IMR-90 (cell line): ENCODE data around the gene PPP1R37. TPM values are rescaled to one million over a fixed set of nuclear protein-coding genes. Genes with fewer than 3 reads are reported as not detected.

ENCODE experiments used
- ATAC-seq: fragments of 200-7000 bp; cut with Tn5 transposase; 2 replicates; pipeline ENCODE4 v1.9.1; 2020; ENCODE audit warnings: low read depth, mild to moderate bottlenecking, moderate library complexity
- BruUV-seq: library from RNA; stranded (reverse); fragments of 400-500 nt; replicated peaks from 2 replicates; lab custom pipeline; 2021; lab: Mats Ljungman, UMichigan
- CTCF ChIA-PET: fragments of 300-600 bp; formaldehyde crosslinking; extraction: SDS; loops from one replicate; lab custom pipeline; 2021; ENCODE audit warnings: antibody characterized with exemption; lab: Yijun Ruan, JAX
- POLR2A ChIA-PET: fragments of 300-600 bp; sonication (Branson Sonifier 250); formaldehyde crosslinking; loops from one replicate; lab custom pipeline; 2022; ENCODE audit warnings: antibody characterized with exemption; ENCODE audit not compliant: unreplicated experiment; lab: Charles Lee
- DNase-seq: peaks from one replicate; pipeline ENCODE4 v3.0.0; 2013
- H2AFZ ChIP-seq: replicated peaks from 2 replicates; pipeline ENCODE3; 2013; ENCODE audit warnings: low read length, mild to moderate bottlenecking; ENCODE audit not compliant: poor library complexity
- H2AK5ac ChIP-seq: 2 replicates; pipeline ENCODE4 v1.6.1; 2013; ENCODE audit warnings: low read depth, low read length, inconsistent platforms
- H2AK9ac ChIP-seq: replicated peaks from 2 replicates; pipeline ENCODE3; 2013; ENCODE audit warnings: mild to moderate bottlenecking, low read depth, low read length, moderate library complexity; ENCODE audit not compliant: poor library complexity
- H2BK120ac ChIP-seq: 2 replicates; pipeline ENCODE4 v1.6.1; 2013; ENCODE audit warnings: low read depth, low read length, inconsistent platforms
- H2BK15ac ChIP-seq: 3 replicates; pipeline ENCODE4 v1.6.1; 2013; ENCODE audit warnings: low read depth, low read length, inconsistent platforms
- H2BK20ac ChIP-seq: 2 replicates; pipeline ENCODE4 v1.6.1; 2013; ENCODE audit warnings: low read depth, mild to moderate bottlenecking, inconsistent platforms, low read length, moderate library complexity
- H2BK5ac ChIP-seq: 2 replicates; pipeline ENCODE4 v1.6.1; 2013; ENCODE audit warnings: mild to moderate bottlenecking, low read depth, low read length, inconsistent platforms; ENCODE audit not compliant: poor library complexity, severe bottlenecking
- H3K14ac ChIP-seq: replicated peaks from 2 replicates; pipeline ENCODE4 v1.6.1; 2013; ENCODE audit warnings: low read depth, low read length, inconsistent platforms
- H3K18ac ChIP-seq: 2 replicates; pipeline ENCODE4 v1.6.1; 2013; ENCODE audit warnings: low read depth, low read length, control low read depth
- H3K23ac ChIP-seq: 2 replicates; pipeline ENCODE4 v1.6.1; 2013; ENCODE audit warnings: low read depth, low read length, inconsistent platforms
- H3K27ac ChIP-seq: 2 replicates; pipeline ENCODE4 v1.5.1; 2013; ENCODE audit warnings: mild to moderate bottlenecking, control low read depth, low read length; ENCODE audit not compliant: insufficient read depth
- H3K27me3 ChIP-seq: 2 replicates; pipeline ENCODE4 v1.6.1; 2013; ENCODE audit warnings: low read length; ENCODE audit not compliant: control insufficient read depth, insufficient read depth
- H3K36me3 ChIP-seq: 2 replicates; pipeline ENCODE4 v1.6.1; 2013; ENCODE audit warnings: low read length, mixed read lengths; ENCODE audit not compliant: control insufficient read depth, insufficient read depth
- H3K4ac ChIP-seq: 2 replicates; pipeline ENCODE4 v1.6.1; 2013; ENCODE audit warnings: low read depth, low read length, inconsistent platforms
- H3K4me1 ChIP-seq: 2 replicates; pipeline ENCODE4 v1.6.1; 2013; ENCODE audit warnings: low read length, mixed read lengths; ENCODE audit not compliant: control insufficient read depth, insufficient read depth
- H3K4me2 ChIP-seq: 2 replicates; pipeline ENCODE4 v1.6.1; 2013; ENCODE audit warnings: low read depth, mild to moderate bottlenecking, control low read depth, low read length, moderate library complexity
- H3K4me3 ChIP-seq: 2 replicates; pipeline ENCODE4 v1.5.1; 2013; ENCODE audit warnings: low read depth, mild to moderate bottlenecking, control low read depth, low read length, moderate library complexity; ENCODE audit not compliant: insufficient read depth
- H3K56ac ChIP-seq: 2 replicates; pipeline ENCODE4 v1.6.1; 2013; ENCODE audit warnings: low read length, inconsistent platforms; ENCODE audit not compliant: insufficient read depth; ENCODE audit errors: extremely low read depth
- H3K79me1 ChIP-seq, 2 experiments: 2 replicates each; pipeline ENCODE4 v1.6.1; 2013; ENCODE audit warnings: low read length in 2 of 2, inconsistent platforms in 1 of 2, low read depth in 1 of 2
- H3K9ac ChIP-seq: 2 replicates; pipeline ENCODE4 v1.6.1; 2013; ENCODE audit warnings: low read depth, low read length, control low read depth
- H3K9me1 ChIP-seq: 2 replicates; pipeline ENCODE4 v1.6.1; 2013; ENCODE audit warnings: low read length, inconsistent platforms; ENCODE audit not compliant: insufficient read depth
- H3K9me3 ChIP-seq: 2 replicates; pipeline ENCODE4 v1.6.1; 2013; ENCODE audit warnings: low read length; ENCODE audit not compliant: control insufficient read depth, insufficient read depth
- H4K20me1 ChIP-seq: 2 replicates; pipeline ENCODE4 v1.6.1; 2013; ENCODE audit warnings: low read length, inconsistent platforms; ENCODE audit not compliant: insufficient read depth
- H4K5ac ChIP-seq: 2 replicates; pipeline ENCODE4 v1.6.1; 2013; ENCODE audit warnings: mild to moderate bottlenecking, low read depth, low read length, control low read depth
- H4K8ac ChIP-seq, 2 experiments: 2 replicates each; pipeline ENCODE4 v1.6.1; 2013; ENCODE audit warnings: low read depth in 2 of 2, low read length in 2 of 2, control low read depth in 1 of 2, inconsistent platforms in 1 of 2
- H4K91ac ChIP-seq: 2 replicates; pipeline ENCODE4 v1.6.1; 2013; ENCODE audit warnings: low read depth, low read length, inconsistent platforms; ENCODE audit not compliant: insufficient read depth
- BHLHE40 ChIP-seq: fragments of 150-350 bp; IDR thresholded peaks from 2 replicates; pipeline ENCODE4 v1.6.1; 2016; ENCODE audit warnings: mild to moderate bottlenecking, low read depth, low read length
- CEBPB ChIP-seq: IDR thresholded peaks from 2 replicates; pipeline ENCODE4 v1.6.1; 2012; ENCODE audit warnings: low read depth, low read length, improper control_type of control experiment
- CHD1 ChIP-seq: IDR thresholded peaks from 2 replicates; pipeline ENCODE4 v1.6.1; 2012; ENCODE audit warnings: low read depth, low read length, improper control_type of control experiment
- FOS ChIP-seq: fragments of 150-350 bp; IDR thresholded peaks from 2 replicates; pipeline ENCODE4 v1.6.1; 2016; ENCODE audit warnings: low read depth, low read length
- MAFK ChIP-seq: IDR thresholded peaks from 2 replicates; pipeline ENCODE4 v1.6.1; 2012; ENCODE audit warnings: low read depth, low read length, improper control_type of control experiment
- MAZ ChIP-seq: IDR thresholded peaks from 2 replicates; pipeline ENCODE4 v1.6.1; 2012; ENCODE audit warnings: low read depth, mild to moderate bottlenecking, low read length, improper control_type of control experiment, moderate library complexity, borderline replicate concordance
- MXI1 ChIP-seq: IDR thresholded peaks from 2 replicates; pipeline ENCODE4 v1.6.1; 2012; ENCODE audit warnings: low read depth, mild to moderate bottlenecking, low read length, moderate library complexity, borderline replicate concordance
- NFE2L2 ChIP-seq: fragments of 150-350 bp; IDR thresholded peaks from 2 replicates; pipeline ENCODE4 v1.6.1; 2016; ENCODE audit warnings: low read depth, mild to moderate bottlenecking, low read length
- POLR2A ChIP-seq: IDR thresholded peaks from 2 replicates; pipeline ENCODE4 v1.6.1; 2012; ENCODE audit warnings: mild to moderate bottlenecking, low read depth, low read length
- RAD21 ChIP-seq: IDR thresholded peaks from 2 replicates; pipeline ENCODE4 v1.6.1; 2012; ENCODE audit warnings: low read length, improper control_type of control experiment
- RCOR1 ChIP-seq: IDR thresholded peaks from 2 replicates; pipeline ENCODE4 v1.6.1; 2012; ENCODE audit warnings: mild to moderate bottlenecking, low read length, improper control_type of control experiment; ENCODE audit not compliant: insufficient replicate concordance
- RFX5 ChIP-seq: IDR thresholded peaks from 2 replicates; pipeline ENCODE4 v1.8.0; 2012; ENCODE audit warnings: low read depth, mild to moderate bottlenecking, low read length, moderate library complexity
- SMC3 ChIP-seq: fragments of 150-350 bp; IDR thresholded peaks from 2 replicates; pipeline ENCODE4 v1.6.1; 2016; ENCODE audit warnings: low read depth, mild to moderate bottlenecking, antibody characterized with exemption, low read length, moderate library complexity
- WGBS, 2 experiments: methylation state at CpG; one replicate each; pipeline versions ENCODE4 v1.1.5 to v1.1.7; 2013; ENCODE audit warnings: missing lambda C conversion rate in 2 of 2; ENCODE audit not compliant: insufficient read length in 1 of 2; ENCODE audit errors: extremely low coverage in 2 of 2; 5-methylcytosine and 5-hydroxymethylcytosine counted together
- dilution Hi-C: fragments of 300-500 bp; cut with HindIII; formaldehyde crosslinking; loops from one replicate; pipeline ENCODE4 v1.14.3; 2018; ENCODE audit warnings: low sequenced_read_pairs; ENCODE audit not compliant: unreplicated experiment
- in situ Hi-C: fragments of 300-500 bp; cut with MboI; formaldehyde crosslinking; loops from 3 replicates; pipeline ENCODE4 v1.14.3; 2019; ENCODE audit warnings: low sequenced_read_pairs, inconsistent platforms, mixed read lengths
- intact Hi-C: fragments of 100-400 bp; cut with micrococcal nuclease; formaldehyde crosslinking; loops from 2 replicates; pipeline ENCODE4 v1.10.0; 2022
- polyA plus RNA-seq, 3 experiments: library from polyadenylated mRNA; depleted of rRNA; stranded (reverse); fragments of >200 nt; gene quantifications; 2 replicates each; pipeline ENCODE4 v1.2.3, GENCODE V29; 2012; ENCODE audit warnings: low replicate concordance in 1 of 3
- total RNA-seq: library from RNA; depleted of rRNA; stranded (reverse); fragments of >200 nt; gene quantifications from 2 replicates; pipeline ENCODE4 v1.2.3, GENCODE V29; 2012
- TF ChIP-seq, protein P1 (sequence below): fragments of 150-350 bp; IDR thresholded peaks from 2 replicates; pipeline ENCODE4 v1.6.1; 2016; ENCODE audit warnings: low read depth, mild to moderate bottlenecking, low read length, moderate library complexity, borderline replicate concordance
- TF ChIP-seq, protein P2 (sequence below): fragments of 150-350 bp; IDR thresholded peaks from 2 replicates; pipeline ENCODE4 v1.6.1; 2017; ENCODE audit warnings: mild to moderate bottlenecking, antibody characterized with exemption, low read length, low read depth
- TF ChIP-seq, protein P3 (sequence below): conservative IDR thresholded peaks from 2 replicates; pipeline ENCODE4 v1.5.1; 2012; ENCODE audit warnings: mild to moderate bottlenecking, low read depth, low read length, improper control_type of control experiment

Gene PPP1R37
- total and polyA plus RNA-seq, 2 of the 4 experiments (the other 2 are of a cell fraction), result 13.1 to 18.5 TPM

DNA sequence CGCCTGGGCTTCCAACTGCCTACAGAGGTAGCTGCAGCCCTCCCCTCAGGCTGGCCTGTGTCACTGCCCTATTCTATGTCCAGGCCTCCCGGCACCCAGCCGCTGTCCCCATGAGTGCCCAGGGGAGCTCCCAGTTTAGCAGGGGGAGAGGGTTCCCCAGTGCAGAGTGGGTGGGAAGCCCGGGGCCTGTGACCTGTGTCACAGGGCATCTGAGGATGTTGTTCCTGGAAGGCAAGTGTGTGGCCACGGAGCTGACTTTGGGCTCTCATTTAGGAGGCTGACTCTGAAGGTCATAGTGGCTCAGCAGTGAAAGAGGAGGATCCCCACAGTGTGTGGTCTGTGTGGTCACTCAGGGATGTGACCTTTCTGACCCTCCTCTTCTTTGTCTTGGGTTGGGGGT, 25.1 kb downstream of the PPP1R37 start:
- BruUV-seq, result no TSS peak
- peaks cover 39 to 92% of the 10 kb centered on the region in 2 experiments for H3K79me1 ChIP-seq
- no peaks in the 10 kb centered on the region for H3K27me3 ChIP-seq
- no peak overlapping the region for H3K27ac ChIP-seq
- dilution Hi-C loops (no loop called here), intact Hi-C loops (no loop called here), in situ Hi-C loops (no loop called here)
- no peak for ATAC-seq
- no peak overlapping the region for H4K5ac ChIP-seq
- DNase-seq, result no peak
- no peak overlapping the region for H2BK5ac ChIP-seq
- no peak overlapping the region for H2AK9ac ChIP-seq
- CTCF ChIA-PET, result no interaction called here
- no peak overlapping the region for H2BK120ac ChIP-seq
- H2AK5ac ChIP-seq, result no peak overlapping the region
- peak overlapping the region; percentile 43 for H2AFZ ChIP-seq
- H3K23ac ChIP-seq, result no peak overlapping the region
- no peak overlapping the region for H3K4me2 ChIP-seq
- H2BK20ac ChIP-seq, result no peak overlapping the region
- POLR2A ChIA-PET, result no interaction called here
- peaks cover 3% of the 10 kb centered on the region; the same call in 1 of the 2 replicates for H3K36me3 ChIP-seq
- H2BK15ac ChIP-seq, result no peak overlapping the region
- H3K9me3 ChIP-seq, result no peaks in the 10 kb centered on the region
- H3K9me1 ChIP-seq, result peaks cover 28% of the 10 kb centered on the region
- H3K14ac ChIP-seq, result no peak overlapping the region
- 86% methylated on average over 1 of the region's 5 CpGs; no CpG with 5 or more reads in 1 of the 2 experiments for WGBS, 2 experiments
- peaks cover 88% of the 10 kb centered on the region for H4K20me1 ChIP-seq
- H3K18ac ChIP-seq, result no peak overlapping the region
- H3K4me3 ChIP-seq, result no peak overlapping the region
- no peaks in the 10 kb centered on the region; the same call in 1 of the 2 replicates for H3K4me1 ChIP-seq
- H3K56ac ChIP-seq, result no peak overlapping the region
- H4K91ac ChIP-seq, result no peak overlapping the region
- no peak overlapping the region for H3K4ac ChIP-seq
- TF ChIP-seq MAZ, result no peak
- no peak for TF ChIP-seq CEBPB
- TF ChIP-seq, protein P1, sequence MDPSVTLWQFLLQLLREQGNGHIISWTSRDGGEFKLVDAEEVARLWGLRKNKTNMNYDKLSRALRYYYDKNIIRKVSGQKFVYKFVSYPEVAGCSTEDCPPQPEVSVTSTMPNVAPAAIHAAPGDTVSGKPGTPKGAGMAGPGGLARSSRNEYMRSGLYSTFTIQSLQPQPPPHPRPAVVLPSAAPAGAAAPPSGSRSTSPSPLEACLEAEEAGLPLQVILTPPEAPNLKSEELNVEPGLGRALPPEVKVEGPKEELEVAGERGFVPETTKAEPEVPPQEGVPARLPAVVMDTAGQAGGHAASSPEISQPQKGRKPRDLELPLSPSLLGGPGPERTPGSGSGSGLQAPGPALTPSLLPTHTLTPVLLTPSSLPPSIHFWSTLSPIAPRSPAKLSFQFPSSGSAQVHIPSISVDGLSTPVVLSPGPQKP, result no peak
- no peak for TF ChIP-seq BHLHE40
- no peak for TF ChIP-seq POLR2A
- TF ChIP-seq RCOR1, result no peak
- no peak for TF ChIP-seq SMC3
- no peak for TF ChIP-seq MAFK
- no peak for TF ChIP-seq RFX5
- TF ChIP-seq, protein P2, sequence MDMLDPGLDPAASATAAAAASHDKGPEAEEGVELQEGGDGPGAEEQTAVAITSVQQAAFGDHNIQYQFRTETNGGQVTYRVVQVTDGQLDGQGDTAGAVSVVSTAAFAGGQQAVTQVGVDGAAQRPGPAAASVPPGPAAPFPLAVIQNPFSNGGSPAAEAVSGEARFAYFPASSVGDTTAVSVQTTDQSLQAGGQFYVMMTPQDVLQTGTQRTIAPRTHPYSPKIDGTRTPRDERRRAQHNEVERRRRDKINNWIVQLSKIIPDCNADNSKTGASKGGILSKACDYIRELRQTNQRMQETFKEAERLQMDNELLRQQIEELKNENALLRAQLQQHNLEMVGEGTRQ, result no peak
- TF ChIP-seq FOS, result no peak
- TF ChIP-seq CHD1, result no peak
- TF ChIP-seq, protein P3, sequence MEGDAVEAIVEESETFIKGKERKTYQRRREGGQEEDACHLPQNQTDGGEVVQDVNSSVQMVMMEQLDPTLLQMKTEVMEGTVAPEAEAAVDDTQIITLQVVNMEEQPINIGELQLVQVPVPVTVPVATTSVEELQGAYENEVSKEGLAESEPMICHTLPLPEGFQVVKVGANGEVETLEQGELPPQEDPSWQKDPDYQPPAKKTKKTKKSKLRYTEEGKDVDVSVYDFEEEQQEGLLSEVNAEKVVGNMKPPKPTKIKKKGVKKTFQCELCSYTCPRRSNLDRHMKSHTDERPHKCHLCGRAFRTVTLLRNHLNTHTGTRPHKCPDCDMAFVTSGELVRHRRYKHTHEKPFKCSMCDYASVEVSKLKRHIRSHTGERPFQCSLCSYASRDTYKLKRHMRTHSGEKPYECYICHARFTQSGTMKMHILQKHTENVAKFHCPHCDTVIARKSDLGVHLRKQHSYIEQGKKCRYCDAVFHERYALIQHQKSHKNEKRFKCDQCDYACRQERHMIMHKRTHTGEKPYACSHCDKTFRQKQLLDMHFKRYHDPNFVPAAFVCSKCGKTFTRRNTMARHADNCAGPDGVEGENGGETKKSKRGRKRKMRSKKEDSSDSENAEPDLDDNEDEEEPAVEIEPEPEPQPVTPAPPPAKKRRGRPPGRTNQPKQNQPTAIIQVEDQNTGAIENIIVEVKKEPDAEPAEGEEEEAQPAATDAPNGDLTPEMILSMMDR, result no peak
- TF ChIP-seq NFE2L2, result no peak
- TF ChIP-seq RAD21, result no peak
- TF ChIP-seq MXI1, result no peak
- H3K9ac ChIP-seq, result no peak overlapping the region
- no peak overlapping the region for H4K8ac ChIP-seq
